Retinal pigment epithelial cell (primary cell): ENCODE data around the gene PF4V1.

Experiments used
- DNase-seq: peaks from one replicate; pipeline ENCODE4 v3.0.0-alpha.2; 2010; ENCODE audit warnings: low read depth
- H3K4me3 ChIP-seq: 2 replicates; pipeline ENCODE4 v1.5.1; 2011; ENCODE audit warnings: mild to moderate bottlenecking, low read length, control low read depth, moderate library complexity
- TF ChIP-seq, protein P1 (sequence below): conservative IDR thresholded peaks from 2 replicates; pipeline ENCODE4 v1.5.1; 2011; ENCODE audit warnings: low read depth, low read length, control low read depth, inconsistent platforms

PF4V1 gene

GRCh38 chr4:73874386-73874785 lies 21.3 kb downstream of the PF4V1 start:
- TF ChIP-seq, protein P1, sequence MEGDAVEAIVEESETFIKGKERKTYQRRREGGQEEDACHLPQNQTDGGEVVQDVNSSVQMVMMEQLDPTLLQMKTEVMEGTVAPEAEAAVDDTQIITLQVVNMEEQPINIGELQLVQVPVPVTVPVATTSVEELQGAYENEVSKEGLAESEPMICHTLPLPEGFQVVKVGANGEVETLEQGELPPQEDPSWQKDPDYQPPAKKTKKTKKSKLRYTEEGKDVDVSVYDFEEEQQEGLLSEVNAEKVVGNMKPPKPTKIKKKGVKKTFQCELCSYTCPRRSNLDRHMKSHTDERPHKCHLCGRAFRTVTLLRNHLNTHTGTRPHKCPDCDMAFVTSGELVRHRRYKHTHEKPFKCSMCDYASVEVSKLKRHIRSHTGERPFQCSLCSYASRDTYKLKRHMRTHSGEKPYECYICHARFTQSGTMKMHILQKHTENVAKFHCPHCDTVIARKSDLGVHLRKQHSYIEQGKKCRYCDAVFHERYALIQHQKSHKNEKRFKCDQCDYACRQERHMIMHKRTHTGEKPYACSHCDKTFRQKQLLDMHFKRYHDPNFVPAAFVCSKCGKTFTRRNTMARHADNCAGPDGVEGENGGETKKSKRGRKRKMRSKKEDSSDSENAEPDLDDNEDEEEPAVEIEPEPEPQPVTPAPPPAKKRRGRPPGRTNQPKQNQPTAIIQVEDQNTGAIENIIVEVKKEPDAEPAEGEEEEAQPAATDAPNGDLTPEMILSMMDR: no peak
- H3K4me3 ChIP-seq: no peak overlapping the region
- DNase-seq: no peak

DNA sequence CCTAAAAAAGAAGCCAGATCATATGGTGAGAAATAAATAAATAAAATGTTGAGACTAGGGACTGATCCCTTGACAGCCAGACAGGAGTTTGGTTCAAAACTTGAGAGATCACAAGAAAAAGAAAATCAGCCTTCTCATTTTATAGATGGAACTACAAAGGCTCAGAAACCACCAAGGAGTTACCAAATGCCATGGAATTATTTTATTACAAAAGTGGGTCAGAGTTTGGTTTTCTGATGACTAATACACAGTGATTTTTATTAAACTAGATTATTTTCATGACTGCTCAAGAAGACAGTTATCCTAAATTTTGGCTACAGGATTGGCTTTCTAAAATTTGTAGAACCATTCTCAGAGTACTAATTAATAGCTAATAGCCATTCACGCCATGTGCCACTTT lies 22.3 kb downstream of the PF4V1 start:
- DNase-seq: no peak
- TF ChIP-seq, protein P1: no peak
- no peak overlapping the region for H3K4me3 ChIP-seq

DNA sequence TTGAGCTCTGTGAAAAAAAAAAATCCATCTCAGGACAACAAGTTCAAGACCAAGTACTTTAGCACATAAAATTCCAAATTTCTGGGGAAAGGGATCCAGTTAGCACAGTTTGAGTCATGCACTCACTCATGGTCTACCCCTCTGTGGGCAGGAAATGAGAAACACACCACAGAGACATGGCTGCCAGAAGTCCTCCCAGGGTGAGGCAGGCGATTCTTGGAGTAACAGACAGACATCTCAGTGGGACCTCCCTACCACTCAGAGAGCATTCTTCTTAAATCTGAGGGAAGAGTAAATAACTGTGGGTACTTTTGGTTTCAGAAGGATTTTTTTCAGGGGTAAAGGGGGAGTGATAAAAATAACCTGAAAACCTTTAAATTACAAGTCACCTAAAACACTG lies 30.2 kb downstream of the PF4V1 start:
- TF ChIP-seq, protein P1: no peak
- no peak overlapping the region for H3K4me3 ChIP-seq
- no peak for DNase-seq

- TF ChIP-seq, protein P1: no peak
- DNase-seq: no peak
- H3K4me3 ChIP-seq: no peak overlapping the region
Observed at GRCh38 chr4:73885574-73886267, 32.6 kb downstream of the PF4V1 start.

DNA sequence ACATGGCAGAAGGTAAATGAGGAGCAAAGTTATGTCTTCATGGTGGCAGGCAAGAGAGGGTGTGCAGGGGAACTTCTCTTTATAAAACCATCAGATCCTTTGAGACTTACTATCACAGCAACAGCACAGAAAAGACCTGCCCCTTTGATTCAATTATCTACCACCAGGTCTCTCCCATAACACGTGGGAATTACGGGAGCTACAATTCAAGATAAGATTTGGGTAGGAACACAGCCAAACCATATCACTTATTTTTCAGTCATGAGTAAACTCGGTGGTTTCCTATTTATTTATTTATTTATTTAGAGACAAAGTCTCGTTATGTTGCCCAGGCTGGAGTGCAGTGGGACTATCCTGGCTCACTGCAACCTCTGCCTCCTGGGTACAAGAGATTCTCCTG lies 38.2 kb downstream of the PF4V1 start:
- TF ChIP-seq, protein P1: no peak
- no peak for DNase-seq
- H3K4me3 ChIP-seq: no peak overlapping the region

GRCh38 chr4:73891739-73892405 lies 38.8 kb downstream of the PF4V1 start:
- no peak overlapping the region for H3K4me3 ChIP-seq
- DNase-seq: no peak
- TF ChIP-seq, protein P1: no peak

- TF ChIP-seq, protein P1: no peak
- no peak for DNase-seq
- H3K4me3 ChIP-seq: no peak overlapping the region
Observed at GRCh38 chr4:73892966-73893365, 39.9 kb downstream of the PF4V1 start.
